GM20000 (cell line): ENCODE data around the gene EXOC4.

Experiments
- DNase-seq: peaks from one replicate; pipeline ENCODE4 v3.0.0; 2012; ENCODE audit warnings: low spot score
- TF ChIP-seq, protein P1 (sequence below): IDR thresholded peaks from 2 replicates; pipeline ENCODE4 v1.5.1; 2012; ENCODE audit warnings: mild to moderate bottlenecking, control low read depth; ENCODE audit errors: extremely low read depth, missing control alignments

EXOC4 gene

DNA sequence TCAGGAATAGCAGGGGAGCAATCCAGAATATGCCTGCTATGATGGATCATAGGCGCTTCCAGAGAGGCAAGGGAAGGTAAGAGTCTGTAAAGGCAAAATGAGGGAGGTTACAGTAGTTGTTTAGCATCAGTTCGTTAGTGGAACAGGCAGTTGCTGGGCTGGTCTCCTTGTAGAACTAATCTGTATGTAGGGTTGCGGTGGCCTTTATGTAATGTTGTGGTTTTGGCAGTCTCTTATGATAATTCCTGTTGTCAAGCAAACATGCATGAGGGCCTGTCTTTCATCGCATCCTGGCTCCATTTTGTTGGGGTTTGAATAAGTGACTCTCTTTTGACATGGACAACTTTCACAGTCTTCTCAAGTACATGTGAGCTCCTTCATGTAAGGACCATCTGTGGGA is 446.5 kb downstream of the EXOC4 start:
- no peak for DNase-seq
- TF ChIP-seq, protein P1, sequence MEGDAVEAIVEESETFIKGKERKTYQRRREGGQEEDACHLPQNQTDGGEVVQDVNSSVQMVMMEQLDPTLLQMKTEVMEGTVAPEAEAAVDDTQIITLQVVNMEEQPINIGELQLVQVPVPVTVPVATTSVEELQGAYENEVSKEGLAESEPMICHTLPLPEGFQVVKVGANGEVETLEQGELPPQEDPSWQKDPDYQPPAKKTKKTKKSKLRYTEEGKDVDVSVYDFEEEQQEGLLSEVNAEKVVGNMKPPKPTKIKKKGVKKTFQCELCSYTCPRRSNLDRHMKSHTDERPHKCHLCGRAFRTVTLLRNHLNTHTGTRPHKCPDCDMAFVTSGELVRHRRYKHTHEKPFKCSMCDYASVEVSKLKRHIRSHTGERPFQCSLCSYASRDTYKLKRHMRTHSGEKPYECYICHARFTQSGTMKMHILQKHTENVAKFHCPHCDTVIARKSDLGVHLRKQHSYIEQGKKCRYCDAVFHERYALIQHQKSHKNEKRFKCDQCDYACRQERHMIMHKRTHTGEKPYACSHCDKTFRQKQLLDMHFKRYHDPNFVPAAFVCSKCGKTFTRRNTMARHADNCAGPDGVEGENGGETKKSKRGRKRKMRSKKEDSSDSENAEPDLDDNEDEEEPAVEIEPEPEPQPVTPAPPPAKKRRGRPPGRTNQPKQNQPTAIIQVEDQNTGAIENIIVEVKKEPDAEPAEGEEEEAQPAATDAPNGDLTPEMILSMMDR, result no peak

DNA sequence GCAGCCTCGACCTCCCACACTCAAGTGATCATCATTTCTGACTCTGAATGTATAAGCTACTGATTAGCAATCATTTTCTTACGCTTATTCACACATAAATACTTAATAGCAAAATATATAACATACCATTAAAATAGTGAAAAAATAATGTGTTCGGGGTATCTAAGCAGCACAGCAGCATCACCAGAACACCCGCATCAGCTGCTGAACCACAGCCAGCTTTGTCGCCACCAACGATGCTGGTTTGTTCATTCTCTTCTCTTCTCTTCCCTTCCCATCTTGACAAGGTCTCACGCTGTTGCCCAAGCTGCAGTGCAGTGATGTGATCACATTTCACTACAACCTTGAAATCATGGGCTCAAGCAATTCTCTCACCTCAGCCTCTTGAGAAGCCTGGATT is 449.2 kb downstream of the EXOC4 start:
- TF ChIP-seq, protein P1, result no peak

DNA sequence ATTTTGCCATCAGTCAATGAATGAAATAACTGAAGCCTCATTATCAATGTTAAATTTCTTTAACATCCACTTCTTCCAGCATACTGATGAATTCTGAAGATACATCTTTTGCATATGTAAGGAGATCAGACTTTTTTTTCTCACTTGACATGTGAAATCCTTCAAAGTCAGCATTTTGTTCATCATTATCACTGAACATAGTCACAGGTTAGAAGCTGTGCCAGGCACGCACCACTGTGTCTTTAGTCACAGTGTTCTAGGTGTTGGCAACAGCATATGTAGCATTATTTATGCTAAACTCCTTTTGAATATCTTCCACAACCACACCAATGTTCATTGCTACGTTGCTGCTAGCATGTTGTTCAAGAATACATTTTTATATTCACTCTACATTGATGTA is 450.1 kb downstream of the EXOC4 start:
- DNase-seq, result no peak
- TF ChIP-seq, protein P1, result no peak

More for the DNA sequence above, 449.2 kb downstream of the EXOC4 start:
- DNase-seq, result no peak

DNA sequence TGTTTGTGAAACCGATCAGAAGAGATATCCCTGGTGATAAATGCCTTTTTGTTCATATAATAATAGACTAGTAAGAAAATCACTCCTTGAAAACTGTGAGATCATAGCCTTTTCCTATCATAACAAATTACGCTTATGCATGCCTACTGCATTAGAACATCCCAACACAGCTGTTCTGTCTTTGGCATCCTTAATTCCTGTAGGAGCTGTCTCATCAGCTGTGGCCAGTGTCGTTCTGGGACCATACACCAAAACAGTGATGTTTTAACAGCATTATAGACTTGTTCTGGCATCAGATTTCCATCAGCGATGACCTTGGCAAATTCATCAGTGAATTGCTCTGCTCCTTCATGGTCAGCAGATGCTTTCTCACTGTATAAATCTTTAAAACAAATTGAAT is 450.7 kb downstream of the EXOC4 start:
- no peak for DNase-seq
- TF ChIP-seq, protein P1, result no peak

DNA sequence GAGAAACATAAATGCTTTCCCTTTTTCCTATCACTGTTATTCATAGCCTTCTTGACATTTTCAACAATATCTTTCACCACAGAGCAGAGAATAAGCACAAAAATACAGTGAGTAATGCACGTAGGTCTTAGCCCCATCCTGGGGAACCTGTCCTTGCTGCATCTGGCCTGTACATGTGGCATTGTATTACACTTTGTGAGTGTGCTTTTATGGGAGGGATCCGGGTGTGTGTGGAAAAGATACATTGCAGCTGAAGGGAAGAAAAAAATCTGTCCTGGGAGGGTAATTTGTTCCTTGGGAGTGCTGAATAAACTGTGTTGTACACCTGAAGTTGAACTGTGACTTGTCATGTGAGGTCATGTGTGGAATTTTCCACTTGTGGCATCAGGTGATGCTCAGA is 451.6 kb downstream of the EXOC4 start:
- TF ChIP-seq, protein P1, result no peak
- no peak for DNase-seq

DNA sequence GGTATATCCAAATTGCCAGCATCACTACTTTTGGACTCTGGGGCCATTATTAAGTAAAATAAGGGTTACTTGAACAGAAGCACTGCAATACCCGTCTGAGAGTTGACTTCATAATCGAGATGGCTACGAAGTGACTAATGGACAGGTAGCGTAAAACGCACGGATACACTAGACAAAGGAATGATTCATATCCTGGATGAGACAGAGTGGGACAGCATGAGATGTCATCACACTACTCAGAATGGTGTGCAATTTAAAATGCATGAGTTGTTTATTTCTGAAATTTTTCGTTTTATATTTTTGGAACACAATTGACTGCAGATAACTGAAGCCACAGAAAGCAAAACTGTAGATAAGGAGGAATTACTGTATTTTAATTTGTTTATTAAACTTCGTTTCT is 452.7 kb downstream of the EXOC4 start:
- TF ChIP-seq, protein P1, result no peak
- no peak for DNase-seq

DNA sequence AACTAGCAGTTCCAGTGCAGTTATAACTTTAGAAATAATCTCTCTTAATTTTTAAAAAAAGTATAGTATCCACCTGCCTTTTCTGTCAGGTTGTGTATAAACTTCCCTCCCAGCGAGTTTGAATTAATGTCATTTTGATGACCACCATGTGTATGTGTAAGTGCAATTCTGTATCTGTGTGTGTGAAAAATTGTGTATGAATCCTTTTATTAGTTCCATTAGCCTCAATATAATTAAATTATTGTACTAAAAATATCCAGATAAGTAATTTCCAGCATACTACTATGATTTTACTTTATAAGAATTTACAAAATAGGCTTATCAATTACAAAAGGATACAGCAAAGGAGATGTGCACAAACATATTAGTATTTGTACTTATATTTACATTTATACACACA is 453.1 kb downstream of the EXOC4 start:
- TF ChIP-seq, protein P1, result no peak
- no peak for DNase-seq
